ENCODE results near the gene ZNF232.
"Not testable (repeated sequence)": the region's sequence is repeated elsewhere in the genome, so short reads cannot be mapped to it uniquely, and the experiment has no call there.

Gene ZNF232

DNA sequence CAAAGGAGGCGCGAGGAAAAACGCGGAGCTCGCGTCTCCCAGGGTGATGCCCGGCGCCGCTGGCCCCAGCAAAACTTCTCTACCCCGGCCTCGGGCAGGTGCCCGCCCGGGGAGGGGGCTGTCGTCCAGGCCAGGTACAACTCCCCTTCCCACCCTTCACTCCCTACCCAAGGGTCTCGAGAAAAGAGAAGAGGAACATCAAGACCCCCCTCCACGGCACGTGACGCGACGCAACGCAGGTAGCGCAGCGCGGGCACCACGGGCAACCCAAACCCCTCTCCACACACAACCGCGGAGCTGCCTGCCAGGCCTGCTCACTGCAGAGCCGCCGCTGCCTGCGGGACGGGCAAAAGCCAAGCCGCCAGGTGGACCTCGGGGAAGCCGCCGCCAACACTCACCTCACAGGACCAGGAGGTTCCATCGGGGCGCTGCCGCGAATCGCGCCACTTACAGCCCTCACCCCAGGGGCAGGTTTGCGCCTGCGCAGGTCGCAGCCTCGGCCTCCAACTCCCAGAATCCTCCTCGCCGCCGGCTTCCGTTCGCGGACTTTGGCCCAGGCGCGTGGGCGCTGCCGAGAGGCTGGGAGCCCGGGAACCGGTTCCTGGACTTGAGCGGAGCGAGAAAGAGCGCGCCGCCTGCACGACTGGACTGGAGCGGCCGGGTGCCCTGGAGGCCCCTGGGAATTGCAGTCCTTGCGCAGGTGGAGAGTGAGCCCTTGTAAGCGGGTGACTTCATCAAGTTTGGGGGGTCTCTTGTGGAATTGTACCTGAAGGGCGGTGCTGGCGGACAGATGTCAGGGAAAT, at the start of gene ZNF232:
Gene ZNF232 (minus strand): TSS at position 477 of the 803 bp plus-strand sequence. CDS start 56 bp downstream, at position 421.
- DNase-seq, result peak; percentile 74 to 93

DNA sequence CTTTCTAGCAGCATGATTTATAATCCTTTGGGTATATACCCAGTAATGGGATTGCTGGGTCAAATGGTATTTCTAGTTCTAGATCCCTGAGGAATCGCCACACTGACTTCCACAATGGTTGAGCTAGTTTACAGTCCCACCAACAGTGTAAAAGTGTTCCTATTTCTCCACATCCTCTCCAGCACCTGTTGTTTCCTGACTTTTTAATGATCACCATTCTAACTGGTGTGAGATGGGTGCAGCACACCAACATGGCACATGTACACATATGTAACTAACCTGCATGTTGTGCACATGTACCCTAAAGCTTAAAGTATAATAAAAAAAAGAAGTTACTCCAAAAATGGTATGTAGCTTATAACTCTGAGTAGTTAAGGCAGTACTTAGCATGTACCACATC, 49.0 kb upstream of the ZNF232 start:
- DNase-seq, result not testable (repeated sequence)

DNA sequence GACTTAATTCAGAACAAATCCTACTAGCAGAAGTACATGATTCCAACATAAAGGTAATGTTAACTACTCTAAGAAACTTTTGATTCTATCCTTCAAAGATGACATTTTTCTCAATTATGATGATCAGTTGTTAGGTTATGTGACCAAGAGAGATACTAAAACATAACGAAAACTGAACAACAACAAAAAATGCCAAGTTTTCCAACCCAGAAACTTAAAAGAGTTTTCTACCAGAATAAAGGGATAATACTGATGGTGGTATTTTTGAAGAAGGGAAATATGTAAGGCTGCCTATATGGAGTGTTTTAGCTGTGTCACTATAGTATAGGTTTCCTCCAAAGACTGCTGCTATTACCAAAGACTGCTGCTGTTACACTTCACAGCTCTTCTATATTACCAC, 34.4 kb upstream of the ZNF232 start:
- not testable (repeated sequence) for DNase-seq

DNA sequence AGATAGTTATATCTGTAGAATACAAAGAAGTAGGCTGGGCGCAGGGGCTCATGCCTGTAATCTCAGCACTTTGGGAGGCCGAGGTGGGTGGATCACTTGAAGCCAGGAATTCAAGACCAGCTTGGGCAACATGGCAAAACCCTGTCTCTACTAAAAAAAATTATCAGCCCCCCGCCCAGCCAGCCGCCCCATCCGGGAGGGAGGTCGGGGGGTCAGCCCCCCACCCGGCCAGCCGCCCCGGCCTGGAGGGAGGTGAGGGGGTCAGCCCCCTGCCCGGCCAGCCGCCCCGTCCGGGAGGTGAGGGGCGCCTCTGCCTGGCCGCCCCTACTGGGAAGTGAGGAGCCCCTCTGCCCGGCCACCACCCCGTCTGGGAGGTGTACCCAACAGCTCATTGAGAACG, 31.2 kb upstream of the ZNF232 start:
- not testable (repeated sequence) for DNase-seq

DNA sequence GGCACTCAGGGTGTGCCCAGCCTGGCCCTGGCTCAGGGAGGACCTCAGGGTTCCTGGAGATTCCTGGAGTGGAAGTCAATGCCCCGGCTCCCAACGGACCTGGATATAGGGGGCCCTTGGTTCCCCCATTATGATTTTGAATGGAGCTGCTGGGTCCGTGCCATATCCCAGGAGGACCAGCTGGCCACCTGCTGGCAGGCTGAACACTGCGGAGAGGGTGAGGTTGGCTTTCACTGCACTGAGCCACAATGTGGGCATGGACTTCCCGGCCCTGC, 27.7 kb upstream of the ZNF232 start:
- DNase-seq, result no peak

DNA sequence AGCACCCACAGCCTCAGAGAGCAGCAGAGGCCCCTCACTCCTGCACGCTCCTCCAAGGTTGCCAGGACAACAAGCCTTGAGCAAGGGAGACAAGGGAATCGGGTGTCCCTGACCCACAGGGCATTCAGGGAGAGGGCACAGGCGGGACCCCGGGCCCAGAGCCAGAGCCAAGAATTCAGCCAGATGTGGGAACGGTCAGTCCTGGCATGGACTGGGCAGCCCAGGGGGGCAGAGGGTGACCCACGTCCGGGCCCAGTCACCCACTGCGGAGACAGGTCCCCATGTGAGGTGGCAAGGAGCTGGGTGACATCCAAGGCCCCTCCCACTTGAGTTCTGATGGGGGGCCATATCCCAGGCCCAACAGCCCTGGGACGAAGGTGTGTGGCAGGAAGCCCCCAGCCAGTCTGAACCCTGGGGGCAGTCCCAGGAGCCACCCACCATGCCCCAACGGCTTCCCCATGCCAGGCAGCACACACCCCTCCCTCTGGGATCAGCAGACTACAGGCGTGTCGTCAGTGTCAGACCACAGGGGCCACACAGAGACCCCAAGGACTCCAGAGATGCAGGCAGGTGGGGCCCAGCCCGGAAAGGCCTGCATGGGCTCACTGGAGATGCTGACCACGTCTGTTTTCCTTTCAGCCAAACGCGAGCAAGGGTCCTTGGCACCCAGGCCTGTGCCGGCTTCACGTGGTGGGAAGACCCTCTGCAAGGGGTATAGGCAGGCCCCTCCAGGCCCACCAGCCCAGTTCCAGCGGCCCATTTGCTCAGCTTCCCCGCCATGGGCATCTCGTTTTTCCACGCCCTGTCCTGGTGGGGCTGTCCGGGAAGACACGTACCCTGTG, 27.2 kb upstream of the ZNF232 start:
- no peak for DNase-seq

DNA sequence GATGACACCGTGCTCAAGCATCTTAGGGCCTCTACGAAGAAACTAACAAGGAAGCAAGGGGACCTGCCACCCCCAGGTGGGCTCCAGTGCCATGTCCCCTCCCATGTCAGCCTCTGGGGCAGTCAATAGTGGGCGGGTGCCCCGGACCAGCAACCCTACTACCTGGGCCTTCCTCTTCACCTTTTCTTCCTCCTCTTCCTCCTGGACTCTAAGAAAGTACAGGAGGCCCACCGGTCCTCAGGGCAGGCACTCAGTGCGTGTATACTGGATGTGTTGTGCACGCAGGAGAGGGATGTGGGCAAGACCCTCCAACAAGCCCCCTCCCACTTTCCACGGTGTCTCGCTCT, 26.5 kb upstream of the ZNF232 start:
- not testable (repeated sequence) for DNase-seq

DNA sequence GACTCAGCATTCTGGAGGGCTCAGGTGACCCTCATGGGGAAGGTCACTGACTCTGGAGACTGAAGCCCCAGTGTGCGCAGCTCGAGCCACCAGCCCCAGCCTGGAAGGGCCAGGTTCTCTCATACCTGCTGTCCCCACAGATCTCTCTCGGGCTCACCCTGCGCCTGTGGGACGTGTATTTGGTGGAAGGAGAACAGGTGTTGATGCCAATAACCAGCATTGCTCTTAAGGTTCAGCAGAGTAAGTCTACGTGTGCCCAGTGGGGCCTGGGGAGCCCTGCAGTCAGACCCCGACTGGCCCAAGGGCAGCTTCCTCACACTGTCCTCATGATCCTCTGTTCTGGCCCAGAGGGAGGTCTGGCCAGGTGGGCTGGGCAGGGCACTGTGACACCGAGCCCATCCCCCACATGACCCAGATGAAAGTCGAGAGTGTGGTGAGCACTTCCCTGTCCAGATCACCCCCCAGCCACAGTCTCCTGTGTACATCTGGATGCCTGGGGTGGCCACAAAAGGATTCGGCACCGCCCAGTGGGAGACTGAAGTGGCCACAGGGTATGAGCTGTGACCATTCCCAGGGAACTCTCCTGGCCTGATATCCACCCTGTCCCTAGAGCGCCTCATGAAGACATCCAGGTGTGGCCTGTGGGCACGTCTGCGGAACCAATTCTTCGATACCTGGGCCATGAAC, 26.0 kb upstream of the ZNF232 start:
- DNase-seq, result not testable (repeated sequence)

DNA sequence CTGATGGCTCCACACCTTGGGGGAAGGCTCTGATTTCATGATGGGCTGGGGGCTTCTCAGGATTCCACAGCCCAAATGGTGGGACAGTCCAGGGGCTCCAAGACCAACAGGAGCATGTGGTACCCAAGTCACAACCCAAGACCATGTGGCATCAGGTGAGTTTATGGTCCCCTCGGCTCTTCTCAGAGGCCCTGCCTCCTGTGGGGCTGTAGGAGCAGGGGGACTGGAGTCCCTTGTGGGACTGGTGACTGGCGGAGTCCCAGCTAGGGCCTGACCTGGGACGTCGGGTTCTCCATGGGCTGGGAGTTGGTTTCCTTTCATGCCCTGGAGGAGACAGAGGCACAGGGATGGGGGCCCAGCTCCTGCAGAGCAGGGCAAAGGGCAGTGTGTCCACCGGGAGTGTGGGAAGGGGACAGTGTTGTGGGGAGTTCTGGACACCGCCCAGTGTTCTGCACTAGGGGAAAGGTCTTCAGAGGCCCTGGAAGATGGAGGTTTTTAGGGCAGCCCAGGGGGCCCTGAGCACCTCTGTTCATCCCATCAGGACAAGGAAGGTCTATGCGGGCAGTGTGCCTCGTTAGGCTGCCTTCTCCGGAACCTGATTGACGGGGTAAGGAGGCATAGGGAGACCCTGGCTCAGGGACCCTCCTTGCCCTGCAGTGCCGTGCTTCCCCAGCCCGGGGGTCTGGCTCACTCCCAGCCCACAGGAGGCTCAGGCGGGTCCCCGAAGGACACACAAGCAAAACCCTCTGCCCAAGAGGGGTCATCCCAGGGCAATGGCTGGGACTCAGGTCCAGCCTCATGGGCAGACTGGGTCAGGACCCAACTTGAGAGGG, 25.1 kb upstream of the ZNF232 start:
- not testable (repeated sequence) for DNase-seq

DNA sequence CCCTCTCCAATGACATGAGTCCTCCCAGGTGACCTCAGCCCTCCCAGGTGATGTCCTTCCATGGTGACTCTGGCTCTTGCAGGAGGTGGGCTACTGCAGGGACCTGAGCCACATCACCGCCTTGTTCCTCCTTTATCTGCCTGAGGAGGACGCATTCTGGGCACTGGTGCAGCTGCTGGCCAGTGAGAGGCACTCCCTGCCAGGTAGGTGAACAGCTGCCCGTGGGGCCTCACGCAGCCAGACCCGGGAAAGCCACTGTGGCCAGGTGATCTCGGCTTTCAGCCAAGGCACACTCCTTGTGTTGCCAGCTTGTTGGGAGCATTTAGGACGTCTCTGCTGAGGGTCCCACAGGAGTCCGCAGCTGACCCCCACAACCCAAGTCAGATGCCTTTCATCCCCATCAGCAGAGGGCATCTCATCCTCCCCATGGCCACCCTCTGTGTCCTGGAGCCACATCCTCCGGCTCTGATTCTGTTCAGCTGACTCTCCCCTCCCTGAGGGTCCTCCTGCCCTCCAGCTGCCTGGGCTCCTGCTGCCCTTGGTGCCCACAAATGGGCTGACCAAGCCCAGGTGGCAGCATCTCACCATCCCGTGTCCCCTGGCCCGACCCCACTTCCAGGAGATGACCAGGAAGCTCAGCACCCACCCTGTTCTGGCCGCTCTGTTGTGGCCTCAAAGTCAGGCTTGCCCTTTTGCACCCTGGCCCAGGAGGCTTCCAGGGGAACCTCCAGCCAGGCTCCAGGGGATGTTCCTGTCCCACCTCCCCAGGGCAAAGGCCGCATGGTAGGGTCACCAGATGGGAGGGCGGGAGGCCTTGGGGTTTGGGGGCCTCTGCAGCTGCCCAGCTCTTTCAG, 24.3 kb upstream of the ZNF232 start:
- no peak for DNase-seq

DNA sequence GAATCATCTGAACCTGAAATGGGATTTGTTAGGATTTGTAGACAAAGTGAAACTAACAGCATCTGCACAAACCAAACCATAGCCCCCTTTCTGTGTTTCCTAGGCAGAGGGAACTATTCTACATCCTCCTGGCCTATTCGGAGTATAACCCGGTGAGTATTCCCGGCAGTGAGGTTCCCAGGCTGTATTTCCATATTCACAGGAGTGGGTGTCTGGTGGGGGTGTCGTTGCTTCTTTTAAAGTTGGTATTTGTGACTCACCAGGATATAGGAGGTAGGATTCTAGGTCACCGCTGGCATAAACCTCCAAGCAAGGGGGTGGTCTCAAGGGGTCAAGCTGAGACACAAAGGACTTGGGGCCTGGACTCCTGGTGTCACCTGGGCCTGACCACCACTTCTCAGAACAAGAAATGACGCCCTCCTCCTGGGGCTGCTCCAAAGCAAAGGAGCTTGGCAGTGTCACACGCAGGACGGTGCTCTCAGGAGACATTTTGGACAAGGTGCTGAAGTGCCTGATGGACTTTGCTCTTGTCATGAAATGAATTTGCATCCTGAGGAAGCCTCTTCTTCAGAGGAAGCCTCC, 23.5 kb upstream of the ZNF232 start:
- not testable (repeated sequence) for DNase-seq

DNA sequence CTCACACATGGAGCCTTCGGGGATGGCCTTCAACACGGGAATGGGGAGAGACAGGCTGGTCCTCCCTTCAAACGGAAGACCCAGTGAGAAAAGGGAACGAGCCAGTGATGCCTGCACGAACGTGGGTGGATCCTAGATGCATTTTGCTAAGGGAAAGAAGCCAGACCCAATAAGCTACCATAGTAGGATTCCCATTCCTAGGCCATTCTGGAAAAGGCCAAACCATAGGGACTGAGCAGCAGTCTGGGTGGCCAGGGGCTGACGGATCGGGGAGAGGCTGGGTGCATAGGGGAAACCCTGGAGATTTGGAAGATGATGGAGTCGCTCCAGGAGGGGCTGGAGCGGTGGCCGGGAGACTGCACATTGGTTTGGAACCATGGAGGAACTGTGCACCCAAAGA, 22.9 kb upstream of the ZNF232 start:
- not testable (repeated sequence) for DNase-seq

DNA sequence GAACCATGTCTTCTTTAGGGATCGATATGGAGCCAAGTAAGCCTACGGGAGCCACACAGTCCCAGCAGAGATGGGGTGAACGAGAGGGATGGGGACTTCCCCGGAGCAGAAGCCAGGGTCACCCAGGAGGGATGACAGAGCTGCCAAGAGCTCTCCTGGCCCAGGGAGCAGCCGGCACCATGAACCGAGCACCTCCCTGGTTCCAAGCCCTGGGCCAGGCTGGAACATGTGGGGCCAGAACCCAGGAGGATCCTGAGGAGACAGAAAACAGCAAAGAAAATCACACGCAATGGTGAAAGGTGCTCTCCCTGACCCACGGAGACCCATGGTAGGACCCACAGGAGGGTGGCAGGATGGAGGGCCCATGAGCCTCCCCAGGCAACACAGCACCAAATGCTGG, 22.3 kb upstream of the ZNF232 start:
- not testable (repeated sequence) for DNase-seq

DNA sequence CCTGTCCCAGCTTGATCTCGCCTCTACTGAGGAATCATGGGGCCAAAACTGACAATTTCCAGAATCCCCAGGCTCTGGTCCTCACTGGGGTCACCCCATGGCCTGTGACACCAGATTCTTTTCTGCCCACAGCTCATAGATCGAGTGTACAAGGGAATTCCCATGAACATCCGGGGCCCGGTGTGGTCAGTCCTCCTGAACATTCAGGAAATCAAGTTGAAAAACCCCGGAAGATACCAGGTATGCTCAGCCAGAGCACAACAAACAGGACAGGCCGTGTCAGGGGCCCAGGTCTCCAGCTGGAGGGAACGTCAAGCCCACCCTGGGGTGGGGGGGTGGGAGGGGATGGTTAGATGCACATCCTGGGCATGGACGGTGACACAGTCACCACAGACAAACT, 21.6 kb upstream of the ZNF232 start:
- DNase-seq, result no peak

DNA sequence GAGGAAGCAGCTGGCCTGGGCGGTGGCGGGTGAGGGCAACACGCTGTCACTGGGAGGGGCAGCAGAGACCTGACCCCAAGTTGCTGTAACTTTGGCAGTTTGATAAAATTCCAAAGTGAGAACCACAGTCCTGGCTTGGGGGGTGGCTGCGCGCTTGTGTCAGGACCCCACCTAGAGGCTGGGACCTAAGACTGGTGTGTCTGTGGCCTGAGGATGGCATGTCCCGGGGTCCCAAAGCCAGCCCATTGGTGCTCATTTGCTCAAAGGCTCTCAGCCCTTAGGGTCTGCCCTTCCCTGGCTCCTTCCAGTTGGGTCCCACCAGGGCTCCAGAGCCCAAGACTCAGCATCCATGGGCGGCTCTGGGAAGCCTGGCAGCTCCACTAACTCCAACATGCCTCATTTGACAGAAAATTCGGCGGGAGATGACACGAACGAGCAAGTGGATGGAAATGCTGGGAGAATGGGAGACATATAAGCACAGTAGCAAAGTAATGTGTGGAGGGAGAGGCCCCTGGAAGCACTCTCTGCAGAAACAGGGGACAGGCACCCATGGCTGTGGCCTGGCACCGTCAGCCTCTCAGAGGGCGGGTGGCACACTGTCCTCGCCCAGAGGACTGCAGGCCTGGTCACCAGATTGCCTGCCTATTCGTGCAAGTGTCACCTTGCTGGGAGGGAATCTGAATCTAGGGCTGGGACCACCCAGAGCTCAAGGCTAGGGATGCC, 21.0 kb upstream of the ZNF232 start:
- DNase-seq, result not testable (repeated sequence)

DNA sequence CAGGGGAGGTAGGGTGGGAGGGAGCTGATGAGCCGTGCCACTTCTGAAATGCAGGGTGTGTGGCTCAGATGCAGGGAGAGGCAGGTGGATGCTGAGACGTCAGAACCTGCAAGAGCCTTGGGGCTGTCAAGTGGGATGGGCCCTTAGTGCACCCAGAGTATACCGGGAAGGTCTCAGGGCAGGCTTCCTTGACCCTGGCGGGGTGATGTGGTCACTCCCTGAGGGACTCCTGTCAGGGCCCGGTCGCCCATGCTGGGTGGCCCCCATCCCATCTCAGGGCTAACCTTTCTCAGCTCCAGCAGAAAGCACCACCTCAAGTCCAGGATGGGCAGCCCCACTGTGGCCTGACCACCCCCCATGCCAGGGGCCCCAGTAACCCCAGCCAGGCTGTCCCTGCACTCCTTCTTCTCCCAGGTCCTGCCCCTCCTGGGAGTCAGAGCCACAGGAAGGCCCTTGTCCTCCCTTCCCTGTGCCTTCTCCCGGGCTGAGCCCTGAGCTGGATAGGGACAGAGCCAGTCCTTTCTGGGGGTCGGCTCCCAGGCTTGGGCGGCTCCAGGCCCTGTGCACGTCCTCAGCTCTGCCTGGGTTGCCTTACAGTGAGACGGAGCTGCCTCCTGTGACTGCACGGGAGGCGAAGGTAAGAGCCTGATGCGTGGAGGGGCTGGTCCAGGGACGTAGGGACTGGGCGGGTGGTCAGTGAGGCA, 20.3 kb upstream of the ZNF232 start:
- not testable (repeated sequence) for DNase-seq

DNA sequence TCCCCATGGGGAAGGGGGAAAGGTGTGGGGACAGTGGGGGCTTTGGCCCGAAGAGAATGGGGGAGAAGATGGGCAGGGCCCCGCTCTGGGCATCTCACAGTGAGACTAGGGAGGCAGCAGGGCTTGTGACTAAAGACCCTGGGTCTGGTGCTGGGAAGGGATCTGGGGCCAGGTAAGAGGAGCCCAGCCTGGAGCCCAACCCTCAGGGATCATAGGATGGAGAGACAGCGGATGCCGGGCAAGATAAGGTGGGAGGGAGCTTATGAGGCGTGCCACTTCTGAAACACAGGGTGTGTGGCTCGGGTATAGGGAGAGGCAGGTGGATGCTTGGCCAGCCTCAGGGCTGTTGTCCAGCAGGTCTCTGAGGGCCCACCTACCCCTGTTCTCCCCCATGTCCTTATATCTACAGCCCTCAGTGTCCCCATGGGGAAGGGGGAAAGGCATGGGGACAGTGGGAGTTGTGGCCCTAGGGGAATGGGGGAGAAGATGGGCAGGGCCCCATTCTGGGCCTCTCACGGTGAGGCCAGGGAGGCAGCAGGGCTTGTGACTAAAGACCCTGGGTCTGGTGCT, 19.6 kb upstream of the ZNF232 start:
- DNase-seq, result no peak

DNA sequence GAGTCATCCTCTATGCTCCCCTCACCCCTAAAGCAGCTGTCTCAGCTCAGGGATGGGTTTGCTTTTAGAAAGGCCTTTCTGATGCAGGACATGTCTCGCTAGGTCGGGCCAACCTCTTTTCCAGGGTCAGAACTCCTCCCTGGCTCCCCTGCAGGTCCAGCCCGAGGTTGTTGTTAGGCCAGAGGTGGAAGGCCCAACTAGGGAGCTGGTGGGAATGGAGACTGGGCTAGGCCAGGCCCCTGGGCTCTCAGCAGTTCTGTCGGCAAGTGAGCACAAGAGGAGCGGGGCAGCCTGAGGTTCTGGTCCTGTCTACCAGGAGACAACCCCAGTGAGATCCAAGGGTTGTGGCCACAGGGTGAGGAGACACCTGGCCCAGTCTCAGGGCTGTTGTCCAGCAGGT, 19.0 kb upstream of the ZNF232 start:
- DNase-seq, result not testable (repeated sequence)

DNA sequence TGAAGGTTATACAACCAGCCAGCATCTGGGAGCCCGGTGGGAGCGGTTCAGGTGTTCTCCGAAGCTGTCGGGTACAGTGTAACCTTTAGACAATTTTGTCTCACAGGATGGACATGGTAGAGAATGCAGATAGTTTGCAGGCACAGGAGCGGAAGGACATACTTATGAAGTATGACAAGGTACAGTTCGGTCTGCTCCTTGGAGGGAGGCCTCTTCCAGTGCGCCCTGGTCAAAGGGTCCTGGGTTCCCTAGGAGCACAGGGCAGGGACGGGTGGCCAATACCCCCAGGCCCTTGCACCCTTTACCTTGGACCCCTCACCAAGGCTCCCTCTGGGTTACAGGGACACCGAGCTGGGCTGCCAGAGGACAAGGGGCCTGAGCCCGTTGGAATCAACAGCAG, 18.6 kb upstream of the ZNF232 start:
- not testable (repeated sequence) for DNase-seq

DNA sequence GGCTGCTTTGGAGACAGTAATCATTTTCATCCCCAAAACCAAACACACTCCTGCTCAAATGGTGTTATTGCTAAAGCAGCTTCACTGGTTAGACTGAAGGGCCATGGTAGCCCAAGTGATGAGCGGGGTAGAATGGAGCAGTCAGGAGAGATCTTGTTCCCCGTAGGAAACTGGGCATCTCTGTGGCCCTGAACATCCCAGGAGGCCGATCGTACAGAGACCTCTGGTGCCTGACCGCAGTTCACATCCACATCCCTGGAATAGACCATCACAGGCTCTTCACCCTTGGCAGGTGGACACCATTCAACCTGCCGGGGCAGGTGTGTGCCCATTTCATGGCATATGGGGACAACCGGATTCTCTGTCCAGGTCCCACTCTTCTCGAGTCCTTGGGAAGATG, 18.1 kb upstream of the ZNF232 start:
- not testable (repeated sequence) for DNase-seq

Measured in NCI-H446 (cell line).